Gastroesophageal sphincter (tissue), 4 donors: ENCODE measurements around the gene AMZ2. TPM values are rescaled to one million over a fixed set of nuclear protein-coding genes. Genes with fewer than 3 reads are reported as not detected.

ENCODE experiments used
- ATAC-seq: fragments of 150-250 bp; one replicate; pipeline ENCODE4 v1.9.1; 2016; ENCODE audit warnings: mild to moderate bottlenecking, moderate library complexity
- H3K27ac ChIP-seq, 4 donors: fragments of 200-600 bp; sonication (generic) in 3 of 4; 1 replicate in 3 of 4; 2 replicates in 1 of 4; pipeline ENCODE4 v1.5.1; 2016 to 2019
- H3K27me3 ChIP-seq: fragments of 200-600 bp; sonication (generic); one replicate; pipeline ENCODE4 v1.5.1; 2019
- H3K36me3 ChIP-seq, 2 donors: fragments of 200-600 bp; sonication (generic); one replicate each; pipeline ENCODE4 v1.5.1; 2019; ENCODE audit warnings: control low read depth in 1 of 2
- H3K4me1 ChIP-seq, 3 donors: fragments of 200-600 bp; sonication (generic); 1 replicate in 2 of 3; 2 replicates in 1 of 3; pipeline ENCODE4 v1.5.1; 2016 to 2019; ENCODE audit warnings: control low read depth in 2 of 3
- H3K4me3 ChIP-seq, 2 donors: fragments of 200-600 bp; sonication (generic); one replicate each; pipeline ENCODE4 v1.5.1; 2019; ENCODE audit warnings: mild to moderate bottlenecking in 1 of 2, moderate library complexity in 1 of 2
- H3K9me3 ChIP-seq, 3 donors: fragments of 200-600 bp; sonication (generic); one replicate each; pipeline ENCODE4 v1.5.1; 2017 to 2019; ENCODE audit warnings: control low read depth in 2 of 3
- EP300 ChIP-seq: sonication (generic); formaldehyde crosslinking; IDR thresholded peaks from one replicate; pipeline ENCODE4 v1.6.1; 2017; ENCODE audit warnings: antibody characterized with exemption, mild to moderate bottlenecking
- POLR2A ChIP-seq, 2 donors: fragments of 450-650 bp; IDR thresholded peaks; one replicate each; pipeline ENCODE4 v1.6.1; 2017; ENCODE audit warnings: antibody characterized with exemption in 2 of 2, mild to moderate bottlenecking in 2 of 2, moderate library complexity in 1 of 2
- POLR2AphosphoS5 ChIP-seq: sonication (generic); formaldehyde crosslinking; IDR thresholded peaks from one replicate; pipeline ENCODE4 v1.6.1; 2017; ENCODE audit warnings: antibody characterized with exemption
- WGBS, 2 donors: methylation state at CpG; one replicate each; pipeline ENCODE4 v1.1.5; 2018; ENCODE audit warnings: low coverage in 1 of 2; 5-methylcytosine and 5-hydroxymethylcytosine counted together
- total RNA-seq, 4 donors: library from RNA; depleted of rRNA; stranded (reverse); fragments of >200 nt; gene quantifications; one replicate each; pipeline ENCODE4 v1.1.0, GENCODE V29; 2016
- TF ChIP-seq, protein P1 (sequence below), 4 experiments: fragments of 200-600 bp in 2 of 4; fragments of 450-650 bp in 2 of 4; sonication (generic) in 1 of 4; IDR thresholded peaks; one replicate each; pipeline ENCODE4 v1.5.1; 2017 to 2019; ENCODE audit warnings: antibody characterized with exemption in 4 of 4, mild to moderate bottlenecking in 2 of 4, moderate library complexity in 2 of 4

The AMZ2 gene, protein sequence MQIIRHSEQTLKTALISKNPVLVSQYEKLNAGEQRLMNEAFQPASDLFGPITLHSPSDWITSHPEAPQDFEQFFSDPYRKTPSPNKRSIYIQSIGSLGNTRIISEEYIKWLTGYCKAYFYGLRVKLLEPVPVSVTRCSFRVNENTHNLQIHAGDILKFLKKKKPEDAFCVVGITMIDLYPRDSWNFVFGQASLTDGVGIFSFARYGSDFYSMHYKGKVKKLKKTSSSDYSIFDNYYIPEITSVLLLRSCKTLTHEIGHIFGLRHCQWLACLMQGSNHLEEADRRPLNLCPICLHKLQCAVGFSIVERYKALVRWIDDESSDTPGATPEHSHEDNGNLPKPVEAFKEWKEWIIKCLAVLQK
- total RNA-seq = 10 to 100 TPM; 54.9 to 76.5 (median 59.6) TPM

DNA sequence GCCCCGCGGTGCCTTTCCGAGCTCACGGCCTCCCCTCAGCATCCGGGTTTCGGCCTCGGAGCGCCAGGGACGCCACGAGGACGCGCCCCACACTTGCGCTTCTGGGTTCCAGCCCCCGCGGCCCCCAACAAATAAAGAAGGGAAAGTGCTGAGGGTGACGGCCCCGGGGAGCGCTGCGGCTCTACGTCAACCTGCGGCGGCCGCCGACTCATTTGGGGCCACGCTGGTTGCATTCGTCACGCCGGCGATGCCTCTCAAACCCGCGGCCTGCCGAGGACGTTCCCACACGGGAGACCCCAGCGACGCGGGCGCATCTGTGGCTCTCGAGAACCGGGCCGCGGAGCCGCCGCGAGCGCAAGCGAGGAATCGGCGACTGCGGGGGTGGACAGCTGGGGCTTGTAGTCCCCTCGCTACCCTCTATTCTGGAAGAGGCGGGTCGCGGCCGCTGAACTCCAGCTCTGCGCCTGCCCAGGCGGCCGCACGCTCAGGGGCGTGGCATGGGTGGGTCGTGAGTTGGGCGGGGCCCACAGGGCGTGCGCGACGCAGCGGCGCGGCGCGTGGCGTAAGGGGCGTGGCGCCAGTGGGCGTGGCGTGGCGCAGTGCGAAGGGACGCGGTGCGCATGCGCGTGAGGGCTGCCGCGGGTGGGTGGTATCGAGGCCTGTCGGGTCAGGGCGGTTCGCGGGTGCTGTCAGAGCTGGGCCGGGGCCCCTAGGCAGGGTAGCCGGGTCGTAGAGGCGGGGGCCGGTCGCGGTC lies at the start of gene AMZ2:
TSS of gene AMZ2 (plus strand) at position 599 of the 754 bp plus-strand sequence. CDS start 2,145 bp downstream, outside the sequence.
- H3K27me3 ChIP-seq = no peaks in the 10 kb centered on the region
- peak within 1 kb of the TSS; percentile 55 to 87 for H3K4me3 ChIP-seq
- ATAC-seq = peak; percentile 99
- H3K9me3 ChIP-seq = no peaks in the 10 kb centered on the region
- peaks cover 0 to 25% of the 10 kb centered on the region in 2 donors for H3K36me3 ChIP-seq
- H3K4me1 ChIP-seq = peaks cover 0 to 22% (median 0%) of the 10 kb centered on the region in 3 donors
- WGBS, 2 donors = 0 to 2% methylated on average over 8 to 12 of the region's 97 CpGs
- peak; percentile 88 for TF ChIP-seq POLR2AphosphoS5
- no peak for TF ChIP-seq EP300
- TF ChIP-seq, protein P1, sequence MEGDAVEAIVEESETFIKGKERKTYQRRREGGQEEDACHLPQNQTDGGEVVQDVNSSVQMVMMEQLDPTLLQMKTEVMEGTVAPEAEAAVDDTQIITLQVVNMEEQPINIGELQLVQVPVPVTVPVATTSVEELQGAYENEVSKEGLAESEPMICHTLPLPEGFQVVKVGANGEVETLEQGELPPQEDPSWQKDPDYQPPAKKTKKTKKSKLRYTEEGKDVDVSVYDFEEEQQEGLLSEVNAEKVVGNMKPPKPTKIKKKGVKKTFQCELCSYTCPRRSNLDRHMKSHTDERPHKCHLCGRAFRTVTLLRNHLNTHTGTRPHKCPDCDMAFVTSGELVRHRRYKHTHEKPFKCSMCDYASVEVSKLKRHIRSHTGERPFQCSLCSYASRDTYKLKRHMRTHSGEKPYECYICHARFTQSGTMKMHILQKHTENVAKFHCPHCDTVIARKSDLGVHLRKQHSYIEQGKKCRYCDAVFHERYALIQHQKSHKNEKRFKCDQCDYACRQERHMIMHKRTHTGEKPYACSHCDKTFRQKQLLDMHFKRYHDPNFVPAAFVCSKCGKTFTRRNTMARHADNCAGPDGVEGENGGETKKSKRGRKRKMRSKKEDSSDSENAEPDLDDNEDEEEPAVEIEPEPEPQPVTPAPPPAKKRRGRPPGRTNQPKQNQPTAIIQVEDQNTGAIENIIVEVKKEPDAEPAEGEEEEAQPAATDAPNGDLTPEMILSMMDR (IDR thresholded peaks at IDR 0.05) = no peak
- TF ChIP-seq POLR2A (IDR thresholded peaks at IDR 0.05) = peak; percentile 87 to 92
- H3K27ac ChIP-seq = peak within 1 kb of the TSS; percentile 79 to 98 (median 95)

DNA sequence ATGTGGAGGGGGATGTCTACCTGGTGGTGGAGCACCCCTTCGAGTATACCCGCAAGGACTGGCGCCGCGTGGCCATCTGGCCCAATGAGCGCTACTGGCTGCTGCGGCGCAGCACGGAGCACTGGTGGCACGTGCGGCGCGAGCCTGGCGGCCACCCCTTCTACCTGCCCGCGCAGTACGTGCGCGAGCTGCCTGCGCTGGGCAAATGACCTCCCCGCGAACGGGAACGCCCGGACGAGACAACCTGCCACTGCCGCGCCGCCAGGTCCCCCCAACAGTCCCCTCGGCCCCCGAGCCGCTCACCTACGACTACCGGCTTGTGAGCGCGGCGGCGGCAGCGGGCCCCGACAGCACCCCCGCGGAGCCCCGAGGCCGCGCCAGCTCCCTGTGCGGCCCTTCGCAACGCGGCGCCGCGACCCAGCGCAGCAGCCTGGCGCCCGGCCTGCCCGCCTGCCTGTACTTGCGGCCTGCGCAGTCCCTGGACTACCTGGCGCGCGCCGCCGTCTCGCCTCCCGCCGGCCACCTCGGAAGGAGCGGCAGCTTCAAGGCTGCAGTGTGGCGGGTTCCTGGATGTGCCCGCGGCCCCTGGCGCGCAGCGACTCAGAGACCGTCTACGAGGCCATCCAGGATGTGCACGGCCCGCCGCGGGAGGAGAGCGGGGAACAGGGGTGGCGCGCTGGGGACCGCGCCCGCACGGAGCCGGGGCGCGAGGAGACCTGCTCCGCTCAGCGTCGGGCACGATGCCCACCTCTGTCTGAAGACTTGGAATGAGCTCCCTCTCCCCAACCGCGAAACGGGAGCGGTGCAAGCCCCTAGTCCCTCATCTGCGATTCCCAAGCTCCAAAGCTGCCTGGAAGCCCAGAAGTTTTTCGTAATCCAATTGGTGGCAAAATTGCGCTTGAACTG lies 48.7 kb upstream of the AMZ2 start:
- Histone ChIP-seq H3K36me3 (no peaks in the 10 kb centered on the region), H3K4me3 (peak overlapping the region in 1 of 2 donors; percentile 47), H3K4me1 (peaks cover 0 to 58% (median 45%) of the 10 kb centered on the region in 3 donors), H3K27ac (no peak overlapping the region), H3K9me3 (no peaks in the 10 kb centered on the region), H3K27me3 (peaks cover 73% of the 10 kb centered on the region)
- TF ChIP-seq EP300 (no peak), POLR2AphosphoS5 (no peak), POLR2A (IDR thresholded peaks at IDR 0.05) (no peak)
- TF ChIP-seq, protein P1 (IDR thresholded peaks at IDR 0.05) = no peak
- ATAC-seq = no peak
- WGBS, 2 donors = 0% methylated on average over 5 of the region's 101 CpGs; no CpG with 5 or more reads in 1 of the 2 donors

- Histone ChIP-seq H3K4me1 (peaks cover 0 to 64% (median 45%) of the 10 kb centered on the region in 3 donors), H3K27me3 (peaks cover 66% of the 10 kb centered on the region), H3K27ac (no peak overlapping the region), H3K4me3 (peak overlapping the region in 1 of 2 donors; percentile 47), H3K9me3 (no peaks in the 10 kb centered on the region), H3K36me3 (no peaks in the 10 kb centered on the region)
- TF ChIP-seq POLR2AphosphoS5 = no peak
- TF ChIP-seq POLR2A (IDR thresholded peaks at IDR 0.05) = no peak
- TF ChIP-seq, protein P1 (IDR thresholded peaks at IDR 0.05) = no peak
- TF ChIP-seq EP300 = no peak
- WGBS, 2 donors = 0 to 4% methylated on average over 15 to 16 of the region's 30 CpGs
- no peak for ATAC-seq
Observed at GRCh38 chr17:68199837-68200688, 47.8 kb upstream of the AMZ2 start.
